Kidney epithelial cell (primary cell): ENCODE measurements around the gene CYRIA. TPM values are rescaled to one million over a fixed set of nuclear protein-coding genes. Genes with fewer than 3 reads are reported as not detected.

Experiments used
- DNase-seq: peaks from one replicate; pipeline ENCODE4 v3.0.0-alpha.2; 2010; ENCODE audit warnings: low read depth
- H3K27me3 ChIP-seq: 2 replicates; pipeline ENCODE4 v1.6.0; 2011; ENCODE audit warnings: low read length; ENCODE audit not compliant: control insufficient read depth, insufficient read depth
- H3K36me3 ChIP-seq: 2 replicates; pipeline ENCODE4 v1.5.1; 2011; ENCODE audit warnings: low read length; ENCODE audit not compliant: control insufficient read depth, insufficient read depth
- H3K4me3 ChIP-seq: 2 replicates; pipeline ENCODE4 v1.5.1; 2011; ENCODE audit warnings: low read depth, mild to moderate bottlenecking, control low read depth, low read length
- CTCF ChIP-seq: IDR thresholded peaks from 2 replicates; pipeline ENCODE4 v1.5.1; 2011; ENCODE audit warnings: mild to moderate bottlenecking, moderate library complexity, low read length, control low read depth, inconsistent platforms; ENCODE audit not compliant: insufficient read depth, poor library complexity, severe bottlenecking
- total RNA-seq: library from RNA; depleted of rRNA; stranded (reverse); fragments of >200 nt; gene quantifications from 2 replicates; pipeline ENCODE4 v1.2.3, GENCODE V29; 2015

CYRIA gene
- 3.0 and 4.2 TPM in 2 replicates for total RNA-seq

- peak within 1 kb of the TSS; percentile 48 for H3K4me3 ChIP-seq
- DNase-seq = no peak
- no peaks in the 10 kb centered on the region for H3K36me3 ChIP-seq
- no peak for TF ChIP-seq CTCF
- H3K27me3 ChIP-seq = no peaks in the 10 kb centered on the region
Measured at GRCh38 chr2:16665748-16666448, at the start of gene CYRIA. CYRIA (minus strand) TSS chr2:16665834; CDS start chr2:16588119, 77,715 bp downstream.

GRCh38 chr2:16713011-16713423 is 47.4 kb upstream of the CYRIA start:
- no peak for TF ChIP-seq CTCF
- H3K36me3 ChIP-seq = no peaks in the 10 kb centered on the region
- no peak for DNase-seq
- H3K27me3 ChIP-seq = no peaks in the 10 kb centered on the region
- no peak overlapping the region for H3K4me3 ChIP-seq

GRCh38 chr2:16709769-16710168 is 44.1 kb upstream of the CYRIA start:
- H3K27me3 ChIP-seq = no peaks in the 10 kb centered on the region
- H3K36me3 ChIP-seq = no peaks in the 10 kb centered on the region
- DNase-seq = no peak
- no peak for TF ChIP-seq CTCF
- H3K4me3 ChIP-seq = no peak overlapping the region

- Histone ChIP-seq H3K4me3 (no peak overlapping the region), H3K27me3 (no peaks in the 10 kb centered on the region), H3K36me3 (no peaks in the 10 kb centered on the region)
- no peak for DNase-seq
- TF ChIP-seq CTCF = no peak
Measured at GRCh38 chr2:16708173-16708572, 42.5 kb upstream of the CYRIA start.

- no peak for TF ChIP-seq CTCF
- Histone ChIP-seq H3K27me3 (no peaks in the 10 kb centered on the region), H3K36me3 (no peaks in the 10 kb centered on the region), H3K4me3 (no peak overlapping the region)
- DNase-seq = no peak
Measured at GRCh38 chr2:16707014-16707623, 41.5 kb upstream of the CYRIA start.
